Activated CD8-positive, alpha-beta memory T cell treated with anti-CD3 and anti-CD28 coated beads for 48 hours (primary cell): ENCODE data around the gene EXOC3L2.
"Not testable (repeated sequence)": the region's sequence is repeated elsewhere in the genome, so short reads cannot be mapped to it uniquely, and the experiment has no call there.

ENCODE experiments used
- DNase-seq, 3 experiments: peaks; one replicate each; pipeline ENCODE4 v3.0.0-alpha.2; 2020; ENCODE audit warnings: low read depth in 2 of 3, low spot score in 2 of 3

Gene EXOC3L2

DNA sequence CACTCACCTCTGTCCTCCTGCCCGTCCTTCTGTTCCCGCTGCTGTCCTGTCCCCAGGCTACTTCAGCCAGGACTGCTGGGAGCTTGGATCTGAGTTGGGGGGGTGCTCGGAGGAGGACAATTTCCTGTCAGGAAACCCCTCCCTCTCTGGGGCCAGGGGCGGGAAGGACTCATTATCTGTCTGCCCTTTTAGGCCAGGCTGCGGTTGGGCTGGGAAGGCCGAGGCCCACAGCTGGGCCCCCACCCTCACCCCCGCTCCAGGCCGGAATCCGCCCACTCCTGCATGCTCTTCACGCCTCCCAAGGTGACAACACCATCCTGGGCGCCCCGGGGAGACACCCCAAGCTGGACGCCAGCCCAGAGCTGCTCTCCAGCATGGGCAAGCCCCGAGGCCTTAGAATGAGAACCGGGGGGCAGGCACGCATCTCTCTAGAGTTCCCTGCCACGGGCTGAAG, at the start of gene EXOC3L2:
EXOC3L2 (minus strand) TSS at position 74 of the 454 bp plus-strand sequence. CDS start 6,362 bp downstream, outside the sequence.
- no peak for DNase-seq

- no peak for DNase-seq
Measured at GRCh38 chr19:45294291-45295029, 49.3 kb upstream of the EXOC3L2 start.

DNA sequence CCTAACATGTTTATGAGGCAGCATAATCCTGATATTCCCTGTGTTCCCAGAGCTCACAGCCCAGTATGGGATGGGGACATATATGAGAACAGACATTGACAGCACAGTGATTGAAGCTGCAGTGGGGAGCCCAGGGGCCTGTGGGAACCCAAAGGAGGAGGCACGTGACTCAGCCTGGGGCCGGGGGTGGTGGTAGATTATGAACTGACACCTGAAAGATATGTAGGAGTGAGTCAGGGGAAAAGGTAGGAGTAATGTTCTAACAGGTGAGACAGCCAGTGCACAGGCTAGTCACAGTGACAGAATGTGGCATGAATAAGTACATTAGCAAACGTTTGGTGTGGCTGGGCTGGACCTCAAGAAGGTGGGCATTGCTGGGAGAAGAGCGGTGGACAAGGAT, 48.5 kb upstream of the EXOC3L2 start:
- DNase-seq, result no peak

GRCh38 chr19:45291834-45292233, 46.6 kb upstream of the EXOC3L2 start:
- DNase-seq, result no peak

DNA sequence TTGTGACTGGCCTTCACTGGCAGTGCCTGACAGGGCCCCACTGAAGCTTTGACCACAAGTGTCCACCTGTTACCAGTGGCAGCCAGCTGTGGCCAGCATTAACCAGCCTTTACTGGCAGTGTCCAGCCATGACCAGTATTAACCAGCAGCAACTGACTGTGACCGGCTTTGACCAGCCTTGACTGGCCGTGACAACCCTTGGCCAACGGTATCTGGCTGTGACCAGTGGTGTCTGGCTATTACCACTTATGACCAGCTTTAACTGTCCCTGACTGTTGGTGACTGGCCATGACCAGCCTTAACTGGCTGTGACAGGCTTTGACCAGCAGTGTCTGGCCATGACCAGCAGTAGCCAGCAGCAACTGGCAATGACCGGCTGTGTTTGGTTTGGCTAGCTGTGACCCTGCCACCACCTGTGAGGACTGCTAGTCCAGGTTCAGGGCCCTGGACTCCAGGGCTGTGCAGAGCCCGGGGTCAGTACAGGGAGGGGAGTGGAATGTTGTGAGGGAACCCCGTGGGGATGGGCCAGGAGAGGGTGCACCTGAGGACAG, 45.2 kb upstream of the EXOC3L2 start:
- DNase-seq, result no peak

GRCh38 chr19:45283443-45284033, 38.3 kb upstream of the EXOC3L2 start:
- no peak for DNase-seq

DNA sequence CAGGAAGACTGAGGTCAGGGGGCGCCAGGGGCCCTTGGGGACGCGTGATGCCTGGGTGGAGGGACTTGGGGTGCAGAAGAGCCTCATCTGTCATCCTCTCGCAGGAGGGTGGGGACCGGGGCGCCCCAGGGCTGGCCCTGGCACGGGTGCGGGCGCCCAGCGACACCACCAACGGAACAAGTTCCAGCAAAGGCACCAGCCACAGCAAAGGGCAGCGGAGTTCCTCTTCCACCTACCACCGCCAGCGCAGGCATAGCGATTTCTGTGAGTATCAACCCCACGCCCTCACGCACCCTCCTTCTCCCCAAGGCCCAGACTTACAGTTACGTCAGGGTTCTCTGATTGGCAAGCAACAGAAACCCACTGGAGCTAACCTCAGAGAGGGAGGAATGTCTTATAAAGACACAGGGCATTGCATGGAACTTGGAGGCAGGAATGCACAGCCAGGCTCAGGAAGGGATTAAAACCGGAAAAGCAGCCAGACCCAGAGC, 35.3 kb upstream of the EXOC3L2 start:
- DNase-seq, result no peak

DNA sequence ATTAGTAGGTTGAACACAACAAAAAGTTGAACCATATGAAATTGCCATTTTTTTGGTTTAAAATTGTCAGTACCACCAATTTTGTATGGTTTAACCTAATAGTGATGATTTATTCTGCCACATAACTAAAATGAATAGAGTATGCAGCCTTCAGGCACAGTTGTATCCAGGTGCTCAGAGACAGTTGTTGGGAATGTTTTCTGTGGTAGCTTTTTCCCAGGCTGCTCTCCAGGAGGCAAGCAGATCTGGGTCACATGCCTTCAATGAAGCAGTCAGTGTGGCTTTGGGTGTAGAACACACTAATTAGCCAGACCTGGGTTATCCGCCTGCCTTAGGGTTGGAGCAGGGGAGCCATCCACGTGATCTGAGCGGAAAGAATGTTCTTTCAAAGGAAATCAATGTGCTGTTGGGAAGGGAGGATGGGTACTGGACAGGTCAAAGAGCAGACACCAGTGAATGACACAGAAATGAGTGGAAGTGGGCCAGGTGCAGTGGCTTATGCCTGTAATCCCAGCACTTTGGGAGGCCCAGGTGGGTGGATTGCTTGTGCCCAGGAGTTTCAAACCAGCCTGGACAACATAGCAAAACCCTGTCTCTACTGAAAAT, 34.5 kb upstream of the EXOC3L2 start:
- DNase-seq, result no peak

GRCh38 chr19:45278087-45278486, 32.9 kb upstream of the EXOC3L2 start:
- no peak for DNase-seq

DNA sequence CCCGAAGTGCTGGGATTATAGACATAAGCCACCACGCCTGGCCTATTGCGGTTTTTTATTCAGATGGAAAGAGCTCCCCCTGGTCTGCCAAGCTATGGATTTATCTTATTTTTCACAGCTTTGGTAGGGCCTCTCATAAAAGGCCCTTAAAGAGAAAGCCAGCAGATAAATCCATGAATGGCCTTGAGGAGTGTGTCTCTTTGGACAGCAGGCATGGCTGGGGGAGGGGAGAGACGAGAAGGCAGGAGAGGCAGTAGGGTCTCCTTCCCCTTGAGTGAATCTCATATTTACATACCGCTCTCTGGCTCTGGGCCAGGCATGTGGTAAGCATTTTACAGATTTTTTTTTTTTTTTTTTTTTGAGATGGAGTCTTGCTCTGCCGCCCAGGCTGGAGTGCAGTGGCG, 31.1 kb upstream of the EXOC3L2 start:
- no peak for DNase-seq

DNA sequence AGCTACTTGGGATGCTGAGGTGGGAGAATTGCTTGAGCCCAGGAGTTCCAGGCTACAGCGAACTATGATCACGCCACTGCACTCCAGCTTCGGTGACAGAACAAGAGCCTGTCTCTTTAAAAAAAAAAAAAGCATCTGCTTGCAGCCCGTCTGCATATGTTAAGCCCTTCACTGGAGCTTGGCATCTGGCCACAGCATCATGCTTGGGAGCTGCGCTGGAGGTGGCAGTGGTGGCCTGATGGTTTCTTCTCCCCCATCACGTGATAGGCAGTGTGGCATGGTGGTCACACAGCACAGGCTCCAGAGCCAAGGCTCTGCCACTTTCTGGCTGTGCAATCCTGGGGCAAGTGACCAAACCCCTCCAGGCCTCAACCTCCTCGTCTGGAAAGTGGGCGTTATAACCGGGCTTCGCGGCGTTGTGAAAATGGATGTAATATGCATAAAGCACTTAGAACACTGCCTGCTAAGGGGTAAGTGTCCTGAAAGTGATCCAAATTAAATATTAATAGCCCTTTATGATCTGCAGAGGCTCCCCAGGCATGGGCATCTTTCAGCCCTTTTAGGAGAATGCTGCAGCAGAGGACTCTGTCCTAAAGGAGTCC, 30.3 kb upstream of the EXOC3L2 start:
- DNase-seq, result no peak

GRCh38 chr19:45273521-45273855, 28.3 kb upstream of the EXOC3L2 start:
- DNase-seq, result no peak

GRCh38 chr19:45271735-45272108, 26.5 kb upstream of the EXOC3L2 start:
- no peak for DNase-seq

DNA sequence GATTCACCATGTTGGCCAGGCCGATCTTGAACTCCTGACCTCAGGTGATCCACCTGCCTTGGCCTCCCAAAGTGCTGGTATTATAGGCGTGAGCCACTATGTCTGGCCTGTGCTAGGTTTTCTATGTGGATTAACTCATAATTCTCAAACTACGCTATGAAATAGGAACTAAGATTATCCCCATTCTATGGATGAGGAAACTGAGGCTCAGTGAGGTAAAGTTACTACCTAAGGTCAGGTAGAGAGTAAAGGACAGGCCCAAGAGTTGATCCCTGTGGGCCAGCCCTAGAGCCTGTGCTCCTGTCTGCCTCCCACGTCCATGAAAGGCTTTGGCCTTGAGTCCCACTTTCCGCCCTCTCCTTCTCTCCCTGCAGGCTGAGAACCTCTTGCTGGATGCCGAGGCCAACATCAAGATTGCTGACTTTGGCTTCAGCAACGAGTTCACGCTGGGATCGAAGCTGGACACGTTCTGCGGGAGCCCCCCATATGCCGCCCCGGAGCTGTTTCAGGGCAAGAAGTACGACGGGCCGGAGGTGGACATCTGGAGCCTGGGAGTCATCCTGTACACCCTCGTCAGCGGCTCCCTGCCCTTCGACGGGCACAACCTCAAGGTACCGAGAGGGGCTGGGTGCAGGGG, 26.0 kb upstream of the EXOC3L2 start:
- no peak for DNase-seq

DNA sequence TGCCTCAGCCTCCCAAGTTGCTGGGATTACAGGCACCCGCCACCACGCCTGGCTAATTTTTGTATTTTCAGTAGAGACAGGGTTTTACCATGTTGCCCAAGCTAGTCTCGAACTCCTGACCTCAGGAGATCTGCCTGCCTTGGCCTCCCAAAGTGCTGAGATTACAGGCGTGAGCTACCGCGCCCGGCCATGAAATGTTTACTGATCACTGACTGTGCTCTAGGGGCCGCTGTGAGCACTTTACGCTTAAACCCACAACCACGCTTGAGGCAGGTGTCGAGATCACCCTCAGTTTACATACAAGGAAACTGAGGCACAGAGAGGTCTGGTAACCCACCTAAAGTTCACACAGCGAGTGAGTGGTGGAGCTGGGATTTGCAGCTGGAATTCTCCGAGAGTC, 24.7 kb upstream of the EXOC3L2 start:
- not testable (repeated sequence) for DNase-seq

DNA sequence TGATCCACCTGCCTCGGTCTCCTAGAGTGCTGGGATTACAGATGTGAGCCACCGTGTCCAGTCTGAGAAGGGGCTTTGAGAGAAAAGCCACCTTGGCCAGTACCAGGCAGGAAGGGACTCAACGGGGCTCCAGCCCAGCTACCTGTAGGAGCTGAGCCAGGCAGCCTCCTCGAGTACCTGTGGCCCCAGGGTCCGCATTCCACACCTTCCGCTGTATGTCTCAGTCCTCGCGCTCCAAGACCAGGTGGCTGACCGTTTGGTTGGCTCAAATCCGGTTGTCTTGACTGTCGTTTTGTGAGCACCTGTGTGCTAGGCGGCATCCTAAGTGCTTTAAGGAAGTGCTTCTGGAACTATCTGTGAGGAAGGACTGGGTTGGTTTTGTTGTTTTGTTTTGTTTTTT, 22.1 kb upstream of the EXOC3L2 start:
- DNase-seq, result no peak

DNA sequence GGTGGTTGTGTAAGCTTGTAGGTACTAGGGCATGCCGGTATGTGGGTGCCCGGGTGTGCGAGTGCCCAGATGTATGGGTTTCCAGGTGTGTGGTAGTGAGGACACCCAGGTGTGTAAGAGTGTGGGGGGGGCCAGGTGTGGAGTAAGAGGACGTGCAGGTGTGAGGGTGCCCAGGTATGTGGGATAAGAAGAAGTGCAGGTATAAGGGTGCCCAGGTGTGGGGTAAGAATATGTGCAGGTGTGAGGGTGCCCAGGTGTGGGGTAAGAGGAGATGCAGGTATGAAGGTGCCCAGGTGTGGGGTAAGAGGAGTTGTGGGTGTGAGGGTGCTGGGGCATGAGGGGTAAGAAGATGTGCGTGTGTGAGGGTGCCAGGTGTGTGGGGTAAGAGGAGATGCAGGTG, 20.2 kb upstream of the EXOC3L2 start:
- DNase-seq, result no peak

GRCh38 chr19:45264781-45265317, 19.6 kb upstream of the EXOC3L2 start:
- DNase-seq, result no peak

DNA sequence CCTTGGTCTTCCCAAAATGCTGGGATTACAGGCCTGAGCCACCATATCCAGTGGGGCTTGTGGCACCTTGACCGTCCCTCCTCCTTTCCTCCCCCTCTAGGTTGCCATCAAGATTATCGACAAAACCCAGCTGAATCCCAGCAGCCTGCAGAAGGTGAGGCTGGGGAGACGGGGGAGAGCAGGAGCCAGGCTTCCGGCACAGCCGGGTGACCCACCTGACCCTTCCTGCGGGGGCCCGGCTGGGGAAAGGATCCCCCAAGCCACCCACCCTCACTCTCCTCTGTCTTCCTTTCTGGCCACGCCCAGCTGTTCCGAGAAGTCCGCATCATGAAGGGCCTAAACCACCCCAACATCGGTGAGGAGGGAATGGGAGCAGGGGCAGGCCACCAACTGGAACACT, 17.8 kb upstream of the EXOC3L2 start:
- DNase-seq, result no peak

DNA sequence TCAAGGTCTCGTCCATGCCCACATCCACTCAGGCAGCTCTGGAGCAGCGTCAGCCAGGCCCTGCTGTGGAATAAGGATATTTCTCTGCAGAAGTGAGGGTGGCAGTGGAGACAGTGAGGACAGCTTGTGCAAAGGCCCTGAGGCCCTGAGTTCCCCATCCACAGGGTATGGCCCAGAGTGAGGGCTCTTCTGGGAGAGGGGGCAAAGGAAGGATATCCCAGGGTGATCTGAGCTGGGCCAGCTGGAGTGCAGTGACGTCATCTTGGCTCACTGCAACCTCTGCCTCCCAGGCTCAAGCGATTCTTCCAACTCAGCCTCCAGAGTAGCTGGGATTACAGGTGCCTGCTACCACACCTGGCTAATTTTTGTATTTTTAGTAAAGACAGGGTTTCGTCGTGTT, 17.4 kb upstream of the EXOC3L2 start:
- no peak for DNase-seq

- DNase-seq, result no peak
Measured at GRCh38 chr19:45258862-45259261, 13.7 kb upstream of the EXOC3L2 start.
